H9 (cell line): ENCODE measurements around the gene PSKH1. TPM values are rescaled to one million over a fixed set of nuclear protein-coding genes. Genes with fewer than 3 reads are reported as not detected.

Source experiments
- DNase-seq: peaks from one replicate; pipeline ENCODE4 v3.0.0-alpha.2; 2017
- H2AFZ ChIP-seq: one replicate; pipeline ENCODE4 v1.6.1; 2013; ENCODE audit warnings: mild to moderate bottlenecking, low read length, control low read depth, moderate library complexity
- H2AK5ac ChIP-seq: 2 replicates; pipeline ENCODE4 v1.6.1; 2013; ENCODE audit warnings: low read length, control low read depth, mixed read lengths; ENCODE audit not compliant: insufficient read length
- H2BK120ac ChIP-seq: one replicate; pipeline ENCODE4 v1.6.1; 2013; ENCODE audit warnings: low read depth, mild to moderate bottlenecking, low read length, control low read depth, inconsistent platforms; ENCODE audit not compliant: poor library complexity, severe bottlenecking
- H2BK12ac ChIP-seq: 2 replicates; pipeline ENCODE4 v1.6.1; 2013; ENCODE audit warnings: low read length, control low read depth, mixed read lengths, low read depth; ENCODE audit not compliant: insufficient read length
- H2BK15ac ChIP-seq: 2 replicates; pipeline ENCODE4 v1.6.1; 2013; ENCODE audit warnings: low read depth, low read length, control low read depth
- H2BK20ac ChIP-seq: one replicate; pipeline ENCODE4 v1.6.1; 2013; ENCODE audit warnings: low read depth, mild to moderate bottlenecking, low read length, control low read depth, inconsistent platforms; ENCODE audit not compliant: poor library complexity, severe bottlenecking
- H2BK5ac ChIP-seq: 2 replicates; pipeline ENCODE4 v1.6.1; 2013; ENCODE audit warnings: low read length, control low read depth, mixed read lengths; ENCODE audit not compliant: insufficient read length
- H3K14ac ChIP-seq: 2 replicates; pipeline ENCODE4 v1.6.1; 2013; ENCODE audit warnings: low read length, control low read depth; ENCODE audit not compliant: insufficient read depth
- H3K18ac ChIP-seq: 2 replicates; pipeline ENCODE4 v1.6.1; 2013; ENCODE audit warnings: low read depth, mild to moderate bottlenecking, mixed read lengths, low read length, control low read depth; ENCODE audit not compliant: insufficient read length
- H3K23ac ChIP-seq: 2 replicates; pipeline ENCODE4 v1.6.1; 2013; ENCODE audit warnings: low read length, control low read depth, mixed read lengths, low read depth; ENCODE audit not compliant: insufficient read length
- H3K23me2 ChIP-seq: 2 replicates; pipeline ENCODE4 v1.6.1; 2013; ENCODE audit warnings: low read depth, mild to moderate bottlenecking, mixed read lengths, low read length, control low read depth; ENCODE audit not compliant: insufficient read length, poor library complexity, severe bottlenecking
- H3K27ac ChIP-seq: 2 replicates; pipeline ENCODE4 v1.5.1; 2013; ENCODE audit warnings: low read length, control low read depth, mixed read lengths, low read depth; ENCODE audit not compliant: insufficient read length
- H3K27me3 ChIP-seq: 2 replicates; pipeline ENCODE4 v1.6.1; 2013; ENCODE audit warnings: low read length, control low read depth, inconsistent platforms; ENCODE audit not compliant: insufficient read depth
- H3K4ac ChIP-seq: 2 replicates; pipeline ENCODE4 v1.6.1; 2013; ENCODE audit warnings: low read depth, mild to moderate bottlenecking, control low read depth, inconsistent platforms, low read length, moderate library complexity
- H3K4me1 ChIP-seq: 2 replicates; pipeline ENCODE4 v1.6.1; 2013; ENCODE audit warnings: low read length, control low read depth, inconsistent platforms; ENCODE audit not compliant: insufficient read depth
- H3K4me2 ChIP-seq: 2 replicates; pipeline ENCODE4 v1.6.1; 2013; ENCODE audit warnings: low read length, control low read depth, mixed read lengths; ENCODE audit not compliant: insufficient read length, insufficient read depth
- H3K56ac ChIP-seq: 2 replicates; pipeline ENCODE4 v1.6.1; 2013; ENCODE audit warnings: low read depth, mild to moderate bottlenecking, mixed read lengths, low read length, control low read depth; ENCODE audit not compliant: insufficient read length
- H3K79me1 ChIP-seq: 2 replicates; pipeline ENCODE4 v1.6.1; 2013; ENCODE audit warnings: low read depth, mild to moderate bottlenecking, moderate library complexity, low read length, control low read depth, inconsistent platforms; ENCODE audit not compliant: insufficient read depth, poor library complexity, severe bottlenecking
- H3K79me2 ChIP-seq: 2 replicates; pipeline ENCODE4 v1.6.1; 2013; ENCODE audit warnings: low read length, control low read depth, inconsistent platforms; ENCODE audit not compliant: insufficient read depth
- H3K9ac ChIP-seq: 2 replicates; pipeline ENCODE4 v1.6.1; 2013; ENCODE audit warnings: low read length, control low read depth, mixed read lengths; ENCODE audit not compliant: insufficient read length; ENCODE audit errors: extremely low read depth
- H3K9me3 ChIP-seq: one replicate; pipeline ENCODE4 v1.6.1; 2013; ENCODE audit warnings: low read depth, low read length, inconsistent platforms; ENCODE audit not compliant: control insufficient read depth
- H3T11ph ChIP-seq: one replicate; pipeline ENCODE4 v1.6.1; 2013; ENCODE audit warnings: mild to moderate bottlenecking, low read length, control low read depth, inconsistent platforms
- H4K20me1 ChIP-seq: one replicate; pipeline ENCODE4 v1.6.1; 2013; ENCODE audit not compliant: control insufficient read depth, insufficient read length, insufficient read depth
- H4K5ac ChIP-seq: 2 replicates; pipeline ENCODE4 v1.6.1; 2013; ENCODE audit warnings: low read depth, mild to moderate bottlenecking, mixed read lengths, low read length, control low read depth; ENCODE audit not compliant: insufficient read length
- H4K8ac ChIP-seq: replicated peaks from 2 replicates; pipeline ENCODE4 v1.6.1; 2013; ENCODE audit warnings: low read length, control low read depth, mixed read lengths, low read depth; ENCODE audit not compliant: insufficient read length
- H4K91ac ChIP-seq: 2 replicates; pipeline ENCODE4 v1.6.1; 2013; ENCODE audit warnings: low read depth, mild to moderate bottlenecking, moderate library complexity, mixed read lengths, low read length, control low read depth; ENCODE audit not compliant: insufficient read length
- H3K27ac Mint-ChIP-seq, 3 experiments: 2 replicates in 2 of 3; 3 replicates in 1 of 3; pipeline ENCODE4 v1.8.0; 2020 to 2021; ENCODE audit warnings: mixed read lengths in 3 of 3, mild to moderate bottlenecking in 1 of 3, moderate library complexity in 1 of 3
- H3K27me3 Mint-ChIP-seq: 2 replicates; pipeline ENCODE4 v1.8.0; 2021; ENCODE audit warnings: low read depth, mild to moderate bottlenecking, moderate library complexity, mixed read lengths
- H3K36me3 Mint-ChIP-seq, 3 experiments: 2 replicates in 2 of 3; 3 replicates in 1 of 3; pipeline ENCODE4 v1.8.0; 2020 to 2021; ENCODE audit warnings: low read depth in 3 of 3, mixed read lengths in 3 of 3; ENCODE audit not compliant: insufficient read depth in 1 of 3
- H3K4me1 Mint-ChIP-seq, 2 experiments: 2 replicates each; pipeline ENCODE4 v1.8.0; 2020; ENCODE audit warnings: mixed read lengths in 2 of 2
- H3K4me3 Mint-ChIP-seq, 2 experiments: 2 replicates in 1 of 2; 3 replicates in 1 of 2; pipeline ENCODE4 v1.8.0; 2020 to 2021; ENCODE audit warnings: mild to moderate bottlenecking in 2 of 2, mixed read lengths in 2 of 2, moderate library complexity in 1 of 2
- H3K9me3 Mint-ChIP-seq, 2 experiments: 2 replicates in 1 of 2; 3 replicates in 1 of 2; pipeline ENCODE4 v1.8.0; 2020; ENCODE audit warnings: mild to moderate bottlenecking in 2 of 2, mixed read lengths in 2 of 2, moderate library complexity in 1 of 2
- CTCF ChIP-seq: fragments of 200-600 bp; sonication (generic); conservative IDR thresholded peaks from 3 replicates; pipeline ENCODE4 v1.8.0; 2021; ENCODE audit warnings: antibody characterized with exemption, mild to moderate bottlenecking
- WGBS: extraction: QIAGEN DNeasy Blood & Tissue Kit; methylation state at CpG from one replicate; pipeline ENCODE4 v1.1.7; 2013; ENCODE audit warnings: missing lambda C conversion rate, low lambda C conversion rate, mixed read lengths; ENCODE audit not compliant: insufficient read length; ENCODE audit errors: extremely low coverage; 5-methylcytosine and 5-hydroxymethylcytosine counted together
- total RNA-seq: library from RNA; stranded (reverse); gene quantifications from 2 replicates; pipeline ENCODE4 v1.2.1, GENCODE V29; 2021

The PSKH1 gene
- total RNA-seq, 1 experiment from 2014 or later, result 29.1 TPM

GRCh38 chr16:67928561-67929364 lies 35.7 kb downstream of the PSKH1 start:
- Mint-ChIP-seq H3K27me3 (peaks cover under 1% of the 10 kb centered on the region; the same call in 1 of the 2 replicates), H3K4me1 (peaks cover 6 to 7% of the 10 kb centered on the region in 2 experiments; a peak in 3 of 4 replicates)
- H3K4ac ChIP-seq, result no peak overlapping the region

More at GRCh38 chr16:67928561-67929364, 35.7 kb downstream of the PSKH1 start:
- WGBS, result no CpG with 5 or more reads among the region's 16 CpGs
- no peak overlapping the region for H4K8ac ChIP-seq
- H3K4me3 Mint-ChIP-seq, result no peak overlapping the region; a peak in 1 of 5 replicates
- no peak overlapping the region for H3K23ac ChIP-seq
- H2BK15ac ChIP-seq, result no peak overlapping the region
- no peak overlapping the region for H3K9ac ChIP-seq
- H3K36me3 Mint-ChIP-seq, result peaks cover 11 to 34% (median 14%) of the 10 kb centered on the region in 3 experiments
- no peaks in the 10 kb centered on the region for H3K9me3 ChIP-seq
- no peaks in the 10 kb centered on the region for H3K23me2 ChIP-seq
- H3K79me2 ChIP-seq, result no peaks in the 10 kb centered on the region
- no peak overlapping the region for H2AFZ ChIP-seq
- no peaks in the 10 kb centered on the region for H3K4me1 ChIP-seq
- no peaks in the 10 kb centered on the region for H3K9me3 Mint-ChIP-seq
- H3K27ac ChIP-seq, result no peak overlapping the region
- H3T11ph ChIP-seq, result no peak overlapping the region
- no peak overlapping the region for H2AK5ac ChIP-seq
- DNase-seq, result peak; percentile 83
- peak; percentile 90 for TF ChIP-seq CTCF
- H3K27me3 ChIP-seq, result no peaks in the 10 kb centered on the region
- no peak overlapping the region for H2BK20ac ChIP-seq
- H3K4me2 ChIP-seq, result no peak overlapping the region
- H3K18ac ChIP-seq, result no peak overlapping the region
- H3K79me1 ChIP-seq, result no peaks in the 10 kb centered on the region
- no peak overlapping the region for H4K5ac ChIP-seq
- no peak overlapping the region for H4K91ac ChIP-seq
- no peak overlapping the region for H3K56ac ChIP-seq
- no peak overlapping the region for H2BK5ac ChIP-seq
- H2BK12ac ChIP-seq, result no peak overlapping the region
- no peak overlapping the region for H2BK120ac ChIP-seq
- H4K20me1 ChIP-seq, result no peaks in the 10 kb centered on the region
- no peak overlapping the region for H3K27ac Mint-ChIP-seq
- H3K14ac ChIP-seq, result no peak overlapping the region
